GM19023 (cell line): ENCODE measurements around the gene ZKSCAN5.
"Not testable (repeated sequence)": the region's sequence is repeated elsewhere in the genome, so short reads cannot be mapped to it uniquely, and the experiment has no call there.

ENCODE experiments used
- ATAC-seq: cut with Tn5 transposase; IDR thresholded peaks from one replicate; pipeline ENCODE4 v1.9.1; 2021; ENCODE audit warnings: mild to moderate bottlenecking, moderate library complexity; ENCODE audit not compliant: unreplicated experiment

ZKSCAN5 gene

DNA sequence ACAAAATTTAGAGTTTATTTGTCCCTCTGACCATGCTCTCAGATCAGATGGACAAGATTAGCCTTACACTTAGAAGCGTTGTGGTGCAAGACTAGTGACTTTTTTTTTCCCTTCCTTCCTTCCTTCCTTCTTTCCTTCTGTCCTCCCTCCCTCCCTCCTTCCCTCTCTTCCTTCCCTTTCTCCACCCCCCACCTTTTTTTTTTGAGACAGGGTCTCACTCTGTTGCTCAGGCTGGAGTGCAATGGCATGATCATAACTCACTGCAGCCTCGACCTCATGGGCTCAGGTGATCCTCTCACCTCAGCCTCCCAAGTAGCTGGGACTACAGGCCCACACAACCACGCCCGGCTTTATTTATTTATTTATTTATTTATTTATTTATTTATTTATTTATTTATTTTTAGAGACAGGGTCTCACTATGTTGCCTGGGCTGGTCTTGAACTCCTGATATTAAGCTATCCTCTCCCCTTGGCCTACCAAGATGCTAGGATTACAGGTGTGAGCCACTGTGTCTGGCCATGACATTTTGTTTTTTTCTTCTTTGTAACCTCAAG lies 76.4 kb downstream of the ZKSCAN5 start:
- ATAC-seq, result not testable (repeated sequence)
